ENCODE measurements around the gene AMN1. TPM values are rescaled to one million over a fixed set of nuclear protein-coding genes. Genes with fewer than 3 reads are reported as not detected.

AMN1 gene
- total and polyA plus RNA-seq, 2 of the 13 experiments (the other 11 are each of a cell fraction or from before 2014, with no cell fraction given), result 7.5 to 26.5 TPM

DNA sequence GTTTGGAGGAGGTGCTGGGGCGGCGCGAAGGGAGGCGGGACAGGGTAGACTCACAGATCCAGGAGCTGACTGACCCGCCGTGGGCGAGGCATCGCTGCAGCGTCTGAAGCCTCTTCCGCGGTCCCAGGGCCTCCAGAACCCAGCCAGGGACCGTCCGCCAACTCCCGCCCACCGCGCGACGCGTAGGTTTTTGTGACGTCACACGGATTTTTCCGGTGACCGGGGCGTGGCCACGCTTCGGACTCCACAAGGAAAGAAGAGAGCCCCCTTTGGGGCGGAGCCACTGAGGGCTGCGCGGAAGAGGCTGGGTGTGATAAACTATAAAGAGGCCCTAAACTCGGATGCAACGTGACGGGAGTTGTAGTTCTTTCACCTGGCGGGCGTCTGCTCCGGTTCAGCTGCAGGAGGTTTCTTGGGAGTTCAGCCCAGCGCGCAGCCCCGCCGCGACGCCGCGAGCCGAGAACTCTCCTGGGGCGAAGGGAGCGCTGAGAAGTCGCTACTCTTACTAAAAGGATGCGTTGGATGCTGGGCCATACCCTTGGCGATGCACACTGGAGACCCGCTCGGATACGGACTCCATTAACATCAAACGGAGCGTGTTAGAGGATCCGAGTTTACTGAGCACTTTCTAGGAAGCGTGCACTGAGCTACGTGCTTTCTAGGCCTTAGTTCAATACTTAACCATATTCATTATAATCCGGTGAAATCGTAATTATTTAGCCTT is at the start of gene AMN1 (continued):
- TF ChIP-seq, protein P1, sequence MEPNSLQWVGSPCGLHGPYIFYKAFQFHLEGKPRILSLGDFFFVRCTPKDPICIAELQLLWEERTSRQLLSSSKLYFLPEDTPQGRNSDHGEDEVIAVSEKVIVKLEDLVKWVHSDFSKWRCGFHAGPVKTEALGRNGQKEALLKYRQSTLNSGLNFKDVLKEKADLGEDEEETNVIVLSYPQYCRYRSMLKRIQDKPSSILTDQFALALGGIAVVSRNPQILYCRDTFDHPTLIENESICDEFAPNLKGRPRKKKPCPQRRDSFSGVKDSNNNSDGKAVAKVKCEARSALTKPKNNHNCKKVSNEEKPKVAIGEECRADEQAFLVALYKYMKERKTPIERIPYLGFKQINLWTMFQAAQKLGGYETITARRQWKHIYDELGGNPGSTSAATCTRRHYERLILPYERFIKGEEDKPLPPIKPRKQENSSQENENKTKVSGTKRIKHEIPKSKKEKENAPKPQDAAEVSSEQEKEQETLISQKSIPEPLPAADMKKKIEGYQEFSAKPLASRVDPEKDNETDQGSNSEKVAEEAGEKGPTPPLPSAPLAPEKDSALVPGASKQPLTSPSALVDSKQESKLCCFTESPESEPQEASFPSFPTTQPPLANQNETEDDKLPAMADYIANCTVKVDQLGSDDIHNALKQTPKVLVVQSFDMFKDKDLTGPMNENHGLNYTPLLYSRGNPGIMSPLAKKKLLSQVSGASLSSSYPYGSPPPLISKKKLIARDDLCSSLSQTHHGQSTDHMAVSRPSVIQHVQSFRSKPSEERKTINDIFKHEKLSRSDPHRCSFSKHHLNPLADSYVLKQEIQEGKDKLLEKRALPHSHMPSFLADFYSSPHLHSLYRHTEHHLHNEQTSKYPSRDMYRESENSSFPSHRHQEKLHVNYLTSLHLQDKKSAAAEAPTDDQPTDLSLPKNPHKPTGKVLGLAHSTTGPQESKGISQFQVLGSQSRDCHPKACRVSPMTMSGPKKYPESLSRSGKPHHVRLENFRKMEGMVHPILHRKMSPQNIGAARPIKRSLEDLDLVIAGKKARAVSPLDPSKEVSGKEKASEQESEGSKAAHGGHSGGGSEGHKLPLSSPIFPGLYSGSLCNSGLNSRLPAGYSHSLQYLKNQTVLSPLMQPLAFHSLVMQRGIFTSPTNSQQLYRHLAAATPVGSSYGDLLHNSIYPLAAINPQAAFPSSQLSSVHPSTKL (CRISPR knock-in tag; IDR thresholded peaks at IDR 0.05), result peak; percentile 35; the same call in 1 of the 2 replicates
- TF ChIP-seq ASH2L (IDR thresholded peaks at IDR 0.05; ENCODE audit: insufficient read length, low read depth, low read length) (peak; percentile 19), RCOR2 (CRISPR knock-in tag; IDR thresholded peaks at IDR 0.05) (0 out of 2 replicates have a peak, but pooled peaks have one; percentile 23), TCF12 (IDR thresholded peaks at IDR 0.05) (no peak), TCF12 (CRISPR knock-in tag; IDR thresholded peaks at IDR 0.05) (no peak), ZNF460 (CRISPR knock-in tag; IDR thresholded peaks at IDR 0.05; ENCODE audit: borderline replicate concordance) (peak; percentile 8; the same call in 1 of the 2 replicates), E2F5 (CRISPR knock-in tag; conservative IDR thresholded peaks at IDR 0.05) (0 out of 2 replicates have a peak, but pooled peaks have one; percentile 13), ZNF766 (CRISPR knock-in tag; IDR thresholded peaks at IDR 0.05; ENCODE audit: borderline replicate concordance) (peak; percentile 97; the same call in 1 of the 2 replicates), TAF1 (CRISPR knock-in tag; IDR thresholded peaks at IDR 0.05) (peak; percentile 57), SMYD3 (CRISPR knock-in tag; IDR thresholded peaks at IDR 0.05) (0 out of 2 replicates have a peak, but pooled peaks have one; percentile 19), FOSL2 (CRISPR knock-in tag; IDR thresholded peaks at IDR 0.05) (peak; percentile 58), NFYC (CRISPR knock-in tag; IDR thresholded peaks at IDR 0.05) (0 out of 2 replicates have a peak, but pooled peaks have one; percentile 36), THAP11 (CRISPR knock-in tag; IDR thresholded peaks at IDR 0.05) (peak; percentile 98), SAP130 (CRISPR knock-in tag; IDR thresholded peaks at IDR 0.05; ENCODE audit: low read depth) (peak; percentile 74), ZNF607 (CRISPR knock-in tag; IDR thresholded peaks at IDR 0.05; ENCODE audit: borderline replicate concordance) (peak; percentile 85; the same call in 1 of the 2 replicates), ZNF639 (CRISPR knock-in tag; conservative IDR thresholded peaks at IDR 0.05) (peak; percentile 82), ZBED4 (CRISPR knock-in tag; IDR thresholded peaks at IDR 0.05; ENCODE audit: borderline replicate concordance) (peak; percentile 54; the same call in 1 of the 2 replicates), JUND (CRISPR knock-in tag; IDR thresholded peaks at IDR 0.05) (peak; percentile 78)
- TF ChIP-seq, protein P2, sequence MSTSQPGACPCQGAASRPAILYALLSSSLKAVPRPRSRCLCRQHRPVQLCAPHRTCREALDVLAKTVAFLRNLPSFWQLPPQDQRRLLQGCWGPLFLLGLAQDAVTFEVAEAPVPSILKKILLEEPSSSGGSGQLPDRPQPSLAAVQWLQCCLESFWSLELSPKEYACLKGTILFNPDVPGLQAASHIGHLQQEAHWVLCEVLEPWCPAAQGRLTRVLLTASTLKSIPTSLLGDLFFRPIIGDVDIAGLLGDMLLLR (CRISPR knock-in tag; IDR thresholded peaks at IDR 0.05), result peak; percentile 44; the same call in 1 of the 2 replicates

Data from HepG2 (cell line).